GM18870 (cell line): ENCODE measurements around the gene TARS1.

Experiments
- ATAC-seq: cut with Tn5 transposase; IDR thresholded peaks from one replicate; pipeline ENCODE4 v1.9.1; 2021; ENCODE audit warnings: moderate library complexity; ENCODE audit not compliant: unreplicated experiment

Gene TARS1

DNA sequence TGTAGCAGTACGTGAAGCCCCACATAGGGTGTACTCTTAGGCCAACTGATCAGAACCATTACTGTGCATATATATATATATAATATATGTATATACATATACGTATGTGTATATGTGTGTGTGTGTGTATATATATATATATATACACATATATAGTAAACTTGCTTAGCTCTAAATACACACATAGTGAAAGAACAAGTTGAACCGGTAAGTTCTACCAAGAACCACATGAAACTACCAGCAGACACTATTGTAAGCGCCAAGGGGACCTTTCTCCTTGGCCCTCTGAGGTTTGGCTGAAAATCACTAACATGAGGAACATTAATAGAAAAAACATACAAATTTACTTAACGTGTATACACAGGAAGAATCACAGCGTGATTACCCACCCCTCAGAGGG lies 1.8 kb upstream of the TARS1 start:
- ATAC-seq, result no peak

DNA sequence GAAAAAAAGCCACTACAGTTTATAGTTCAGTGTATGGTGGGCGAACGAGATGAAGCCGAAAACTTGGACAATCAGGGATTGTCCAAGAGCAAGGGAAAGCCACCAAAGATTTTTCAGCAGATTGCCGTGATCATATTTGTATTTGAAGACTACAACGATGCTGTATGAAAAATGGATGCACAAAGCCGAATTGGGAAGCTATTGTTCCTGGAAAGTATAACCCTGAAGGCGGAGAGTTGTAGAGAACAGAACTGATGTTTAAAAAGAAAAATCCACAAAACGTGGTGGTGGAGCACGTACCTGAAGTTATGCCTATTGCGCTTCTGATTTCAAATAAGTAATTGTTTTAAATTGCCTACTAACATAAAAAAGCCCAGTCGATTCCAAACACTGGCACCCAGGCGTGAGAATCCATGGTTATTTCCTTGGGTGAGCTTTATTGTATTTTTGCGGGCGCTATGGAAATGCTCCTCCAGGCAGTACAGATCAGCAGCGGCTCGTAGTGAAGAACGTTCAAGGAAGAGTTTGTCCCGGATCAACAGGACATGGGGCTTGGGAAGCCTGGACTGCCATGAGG lies 772 bp upstream of the TARS1 start:
- ATAC-seq, result no peak

DNA sequence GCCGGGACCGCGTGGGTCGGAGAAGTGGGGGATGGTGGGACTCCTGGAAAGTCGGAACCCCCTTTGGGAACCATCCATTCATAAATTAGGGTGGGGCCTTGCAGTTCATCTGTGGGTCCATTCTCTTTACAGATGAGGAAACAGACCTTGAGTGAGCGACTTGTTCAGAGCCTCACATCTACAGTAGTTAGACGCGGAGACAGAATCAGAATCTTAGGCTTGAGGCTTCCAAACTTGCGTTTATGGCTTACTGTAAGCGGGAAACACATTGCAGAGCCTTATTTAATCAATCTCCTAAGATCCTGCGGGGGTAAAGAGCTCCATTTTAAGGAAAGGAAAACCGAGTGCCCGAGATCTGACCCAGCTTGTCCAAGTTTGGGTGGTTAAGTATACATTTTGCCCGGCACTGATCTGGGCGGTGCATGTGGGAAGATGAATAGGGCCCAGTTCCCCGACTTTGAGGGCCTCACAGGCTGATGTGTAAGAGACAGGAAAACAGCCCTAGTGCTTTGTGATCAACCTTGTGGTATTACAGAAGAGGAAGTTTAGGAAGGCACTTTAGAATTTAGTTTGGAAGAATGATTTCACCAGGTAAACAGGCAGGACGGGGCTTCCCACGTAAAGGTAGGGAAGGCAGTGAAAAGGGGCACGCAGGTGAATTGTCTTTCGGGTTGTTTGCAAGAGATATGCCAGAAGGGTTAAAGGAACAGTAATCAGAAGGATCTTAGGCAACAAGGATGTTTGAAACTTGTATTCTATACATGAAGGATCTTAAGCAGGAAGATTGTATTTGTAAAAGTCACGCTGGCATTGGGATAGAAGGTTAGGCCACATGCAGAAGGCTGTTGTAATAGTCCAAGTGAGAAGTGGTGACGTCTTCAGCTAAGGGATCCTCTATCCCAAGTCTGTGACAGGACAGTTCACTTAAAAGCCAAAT lies 744 bp downstream of the TARS1 start:
- ATAC-seq, result peak; percentile 14

DNA sequence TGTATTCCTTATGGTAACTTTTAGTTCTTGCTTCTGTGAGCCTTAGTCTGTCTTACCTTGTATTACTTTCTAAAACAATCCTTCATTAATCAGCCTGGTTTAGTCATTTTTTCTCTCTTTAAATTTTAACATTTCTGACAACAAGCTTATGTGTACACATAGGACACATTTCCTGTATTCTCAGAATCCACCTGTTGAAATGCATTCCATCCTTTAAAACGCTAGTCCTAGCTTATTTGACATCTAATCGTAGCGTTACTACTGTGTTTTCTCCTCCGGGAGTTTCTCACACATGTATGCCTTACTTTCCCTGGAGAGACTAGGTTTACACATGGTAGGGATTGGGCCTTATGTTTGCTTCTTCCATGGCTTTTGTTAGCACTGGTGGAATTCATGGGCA lies 3.8 kb downstream of the TARS1 start:
- ATAC-seq, result no peak

DNA sequence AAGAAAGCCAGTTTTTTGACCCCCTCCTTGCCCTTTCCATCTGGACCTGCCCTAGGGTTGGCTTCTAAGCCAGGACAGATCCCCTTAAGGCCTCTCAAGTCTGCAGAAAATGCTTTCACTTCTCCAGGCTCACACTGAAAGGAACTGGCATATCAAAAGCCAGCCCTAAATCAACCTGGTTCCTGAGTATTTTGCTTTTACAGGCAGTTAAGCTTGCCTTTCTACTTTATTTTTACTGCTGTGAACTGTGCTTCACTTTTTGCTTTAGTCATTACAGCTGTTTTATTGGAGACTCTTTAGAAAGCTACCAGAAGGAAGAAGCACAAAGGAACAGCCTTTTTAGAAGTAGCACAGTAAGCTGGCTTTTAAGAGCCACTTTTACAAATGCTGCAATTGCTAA lies 5.0 kb downstream of the TARS1 start:
- no peak for ATAC-seq

DNA sequence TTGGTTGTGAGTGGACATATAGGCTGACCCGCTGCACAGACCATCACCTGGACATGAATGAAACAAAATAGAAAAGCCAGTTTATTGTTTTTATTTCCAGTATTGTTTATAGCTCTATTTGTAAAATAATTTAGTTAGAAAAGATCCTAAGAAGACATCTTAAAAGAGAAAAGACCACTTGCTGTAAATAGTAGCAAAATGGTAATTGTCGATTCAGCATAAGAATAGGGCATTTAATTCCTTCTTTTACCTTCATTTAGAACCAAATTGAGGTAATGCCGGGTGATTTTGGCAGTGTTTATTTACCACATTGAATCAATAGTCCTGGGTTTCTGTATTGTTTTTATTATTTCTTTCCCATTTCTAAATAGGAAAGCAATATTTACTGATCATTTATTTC lies 7.4 kb downstream of the TARS1 start:
- ATAC-seq, result no peak

DNA sequence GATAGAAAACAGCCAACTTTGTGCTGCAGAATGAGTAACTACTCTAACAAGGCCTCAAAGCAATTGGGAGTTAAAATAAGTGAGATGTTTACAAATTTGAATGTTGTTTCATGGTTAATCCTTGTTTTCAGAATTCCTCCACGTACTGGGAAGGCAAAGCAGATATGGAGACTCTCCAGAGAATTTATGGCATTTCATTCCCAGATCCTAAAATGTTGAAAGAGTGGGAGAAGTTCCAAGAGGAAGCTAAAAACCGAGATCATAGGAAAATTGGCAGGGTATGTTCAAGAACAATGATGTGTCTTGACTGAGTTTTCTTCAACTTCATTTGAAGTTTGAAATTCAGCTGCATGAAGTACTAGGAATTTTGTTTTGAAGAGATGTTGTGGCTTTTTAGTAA lies 16.4 kb downstream of the TARS1 start:
- no peak for ATAC-seq

DNA sequence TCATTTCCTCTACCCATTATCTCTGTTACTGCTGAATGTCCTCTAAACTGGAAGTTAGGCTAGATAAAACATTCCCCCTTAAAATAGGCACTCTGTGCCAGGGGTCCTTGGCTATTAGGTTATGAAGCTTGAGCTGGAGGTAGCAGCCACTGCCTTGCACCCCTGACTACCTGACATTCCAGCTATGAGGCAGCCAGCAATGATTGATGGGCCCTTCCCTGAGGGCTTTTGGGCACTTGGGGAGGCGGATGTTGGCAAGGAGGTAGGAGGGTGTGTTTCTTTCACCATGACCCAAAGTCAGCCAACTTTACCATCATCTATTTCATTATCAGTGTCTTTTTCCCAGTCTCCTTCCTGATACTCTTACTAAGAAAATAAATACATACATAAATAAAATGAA lies 17.1 kb downstream of the TARS1 start:
- ATAC-seq, result no peak

DNA sequence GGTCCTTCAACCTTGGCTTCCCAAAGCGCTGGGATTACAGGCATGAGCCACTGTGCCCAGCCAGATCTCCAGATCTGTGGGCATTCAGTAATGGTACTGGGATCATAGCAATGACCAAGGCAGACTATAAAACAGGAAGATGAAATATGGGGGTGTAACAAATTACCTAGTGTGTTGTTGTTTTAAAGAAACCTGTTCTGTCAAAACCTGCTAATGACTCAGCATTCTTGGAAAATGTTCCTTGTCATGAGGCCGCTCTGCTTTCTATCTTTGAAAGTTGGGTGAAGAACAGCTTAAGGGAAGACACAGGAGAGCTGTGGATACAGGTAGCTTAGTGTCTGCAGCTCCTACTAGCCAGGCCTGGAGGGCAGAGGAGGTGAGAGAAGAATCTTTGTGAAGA lies 19.4 kb downstream of the TARS1 start:
- ATAC-seq, result no peak

DNA sequence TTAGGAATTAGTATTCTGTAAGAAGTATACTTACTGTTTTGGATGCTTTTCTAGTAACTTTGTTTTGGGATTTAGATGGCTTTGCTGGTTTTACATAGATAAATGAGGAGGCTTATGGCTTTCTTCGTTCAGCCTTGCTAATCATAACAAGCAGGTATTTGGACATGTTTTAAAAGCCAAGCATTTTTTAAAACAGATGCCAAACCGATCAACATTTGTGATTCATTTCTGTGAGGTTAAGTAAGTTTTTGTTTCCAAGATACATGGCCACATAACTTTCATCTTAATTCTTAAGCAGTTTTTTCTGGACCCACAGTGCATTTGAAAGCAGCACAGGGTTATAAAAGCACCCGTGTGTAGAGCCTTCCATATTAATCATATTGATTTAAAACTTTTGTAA lies 21.7 kb downstream of the TARS1 start:
- ATAC-seq, result no peak

DNA sequence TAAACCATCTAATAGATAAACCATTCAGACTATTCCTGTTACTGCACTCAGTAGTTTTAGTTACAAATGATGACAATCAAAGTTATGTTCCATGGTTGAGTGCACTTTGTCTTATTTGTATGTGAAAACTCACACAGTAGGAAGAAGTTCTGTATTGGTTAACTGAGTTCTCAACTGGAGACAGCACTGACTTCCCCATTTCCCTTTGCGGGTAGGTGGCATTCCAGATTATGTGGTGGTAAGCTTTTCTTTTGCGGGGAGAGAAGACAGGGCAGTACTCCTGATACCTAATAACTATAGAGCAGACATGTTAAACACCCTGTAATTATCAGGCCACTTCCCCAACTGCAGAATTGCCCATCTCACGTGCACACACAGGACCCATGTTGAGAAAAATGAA lies 24.4 kb downstream of the TARS1 start:
- no peak for ATAC-seq

DNA sequence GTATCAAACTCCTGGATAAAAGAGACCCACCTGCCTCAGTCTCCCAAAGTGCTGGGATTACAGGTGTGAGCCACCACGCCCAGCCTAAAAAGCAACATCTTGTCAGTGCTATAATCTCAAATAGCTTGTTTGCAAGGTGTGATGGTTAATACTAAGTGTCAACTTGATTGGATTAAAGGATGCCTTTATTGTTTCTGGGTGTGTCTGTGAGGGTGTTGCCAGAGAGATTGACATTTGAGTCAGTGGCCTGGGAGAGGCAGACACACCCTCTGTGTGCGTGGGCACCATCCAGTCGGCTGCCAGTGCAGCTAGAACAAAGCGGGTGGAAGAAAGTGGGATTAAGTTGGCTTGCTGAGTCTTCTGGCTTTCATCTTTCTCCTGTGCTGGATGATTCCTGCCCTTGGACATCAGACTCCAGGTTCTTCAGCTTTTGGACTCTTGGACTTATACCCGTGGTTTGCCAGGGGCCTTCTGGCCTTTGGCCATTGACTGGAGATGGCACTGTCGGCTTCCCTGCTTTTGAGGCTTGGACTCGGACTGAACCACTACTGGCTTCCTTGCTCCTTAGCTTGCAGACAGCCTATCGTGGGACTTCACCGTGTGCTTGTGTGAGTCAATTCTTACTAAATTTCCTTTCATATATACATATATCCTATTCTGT lies 28.1 kb downstream of the TARS1 start:
- no peak for ATAC-seq

DNA sequence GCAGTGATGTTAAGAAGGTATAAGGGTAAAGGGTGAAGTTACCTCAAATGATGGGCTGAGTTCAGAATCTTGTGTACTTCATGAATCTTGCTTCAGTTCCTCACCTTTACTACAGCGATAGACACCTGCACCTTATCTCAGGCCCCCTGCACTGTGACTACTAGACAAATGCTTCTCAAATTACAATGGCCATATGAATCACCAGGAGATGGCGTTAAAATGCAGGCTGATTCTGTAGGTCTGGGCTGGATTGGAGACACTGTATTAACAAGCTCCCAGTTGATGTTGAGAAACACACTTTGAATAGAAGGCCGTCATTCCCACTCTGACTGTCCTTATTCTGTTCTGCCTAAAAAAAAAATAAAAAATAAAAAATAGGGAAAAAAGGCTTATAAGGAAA lies 29.8 kb downstream of the TARS1 start:
- ATAC-seq, result no peak

DNA sequence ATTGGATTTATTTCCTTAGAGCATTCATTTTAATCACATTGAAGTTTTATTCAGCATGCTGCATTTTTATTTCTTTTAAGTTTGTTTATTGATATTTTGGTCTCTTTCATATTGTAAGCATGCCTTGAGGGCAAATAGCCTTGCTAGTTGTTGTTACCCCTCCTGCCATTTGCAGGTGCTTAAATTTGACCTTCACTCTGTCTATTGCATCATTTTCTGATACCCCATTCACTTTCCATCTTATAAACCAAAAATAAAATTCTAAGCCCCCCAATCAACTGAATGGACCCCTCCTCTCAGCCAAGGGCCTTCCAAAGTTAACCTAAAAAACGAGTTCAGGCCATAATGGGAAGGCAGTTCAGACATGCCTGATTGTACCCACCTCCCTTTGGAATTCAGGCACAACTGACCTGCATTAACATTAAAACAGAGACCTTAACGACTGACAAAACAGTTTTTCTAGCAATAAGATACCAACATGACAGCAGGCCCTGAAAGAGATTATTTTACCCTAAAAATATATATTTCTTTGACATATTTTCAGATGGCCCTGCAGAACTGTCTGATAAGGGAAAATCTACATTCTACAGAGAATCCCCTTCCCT lies 32.1 kb downstream of the TARS1 start:
- ATAC-seq, result no peak

DNA sequence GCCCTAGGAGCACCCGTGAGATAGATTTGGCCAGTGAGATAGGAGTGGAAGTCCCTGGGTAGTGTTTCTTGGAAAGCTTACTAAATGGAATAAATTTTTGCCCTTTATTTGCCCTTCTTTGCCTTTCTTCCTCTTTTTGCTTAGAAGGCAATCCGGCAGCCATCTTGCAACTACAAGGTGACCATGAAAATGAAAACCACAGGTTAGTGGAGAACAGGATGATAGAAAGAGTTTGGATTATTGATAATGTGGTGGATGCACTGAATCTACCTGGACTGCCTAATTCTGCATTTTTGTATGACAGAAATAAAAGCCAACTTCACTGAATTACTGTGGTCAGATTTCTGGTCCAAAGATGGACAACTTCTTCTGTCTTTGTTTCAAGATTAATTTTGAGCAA lies 33.2 kb downstream of the TARS1 start:
- no peak for ATAC-seq

DNA sequence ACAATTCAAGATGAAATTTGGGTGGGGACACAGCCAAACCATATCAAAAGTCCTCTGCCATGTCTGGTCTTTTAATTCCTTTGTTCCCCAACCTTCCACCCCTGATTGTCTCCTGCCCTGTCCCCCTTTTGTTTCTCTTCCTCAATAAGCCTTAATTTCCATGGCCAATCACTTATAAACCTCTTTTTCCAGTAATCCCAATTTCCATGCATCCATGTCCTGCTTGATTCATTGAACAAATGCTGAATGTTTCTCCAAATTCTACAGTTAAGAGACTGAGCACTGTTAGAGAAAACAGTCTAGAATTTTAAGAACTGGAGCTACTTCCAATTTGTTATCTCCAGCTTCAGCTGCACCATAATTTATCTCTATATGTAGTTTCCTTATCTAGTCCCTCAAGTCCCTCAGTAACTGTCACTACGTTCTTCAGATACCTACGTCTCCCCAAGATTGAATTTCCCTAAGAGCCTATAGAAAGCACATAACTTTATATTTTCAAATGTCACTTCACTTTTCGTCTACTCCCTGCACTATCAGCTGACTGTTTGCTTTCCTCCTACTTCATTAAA lies 34.2 kb downstream of the TARS1 start:
- ATAC-seq, result no peak

DNA sequence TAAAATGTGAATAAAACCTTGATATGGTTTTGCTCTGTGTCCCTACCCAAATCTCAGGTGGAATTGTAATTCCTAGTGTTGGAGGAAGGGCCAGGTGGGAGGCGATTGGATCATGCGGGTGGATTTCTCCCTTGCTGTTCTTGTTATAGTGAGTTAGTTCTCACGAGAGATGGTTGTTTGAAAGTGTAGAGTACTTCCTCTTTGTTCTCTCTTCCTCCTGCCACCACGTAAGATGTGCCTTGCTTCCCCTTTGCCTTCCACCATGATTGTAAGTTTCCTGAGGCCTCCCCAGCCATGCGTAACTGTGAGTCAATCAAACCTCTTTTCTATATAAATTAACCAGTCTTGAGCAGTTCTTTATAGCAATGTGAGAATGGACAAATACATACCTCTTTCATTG lies 34.9 kb downstream of the TARS1 start:
- no peak for ATAC-seq

DNA sequence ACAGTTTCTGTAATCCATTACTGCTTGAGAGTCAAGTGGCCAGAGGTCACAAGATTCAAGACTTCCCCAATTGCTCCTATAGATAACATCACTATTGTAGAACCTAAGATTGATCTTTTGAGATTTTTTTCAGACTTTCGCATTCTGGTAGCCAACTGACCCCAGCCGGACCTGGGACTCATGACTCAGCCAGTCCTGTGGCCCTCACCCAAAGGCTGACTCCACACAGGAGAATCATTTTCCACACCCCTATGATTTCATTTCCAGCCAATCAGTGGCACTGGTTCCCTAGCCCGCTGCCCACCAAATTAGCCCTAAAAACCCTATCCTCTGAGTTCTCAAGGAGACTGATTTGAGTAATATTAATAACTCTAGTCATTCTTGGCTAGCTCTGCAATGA lies 36.2 kb downstream of the TARS1 start:
- ATAC-seq, result no peak

DNA sequence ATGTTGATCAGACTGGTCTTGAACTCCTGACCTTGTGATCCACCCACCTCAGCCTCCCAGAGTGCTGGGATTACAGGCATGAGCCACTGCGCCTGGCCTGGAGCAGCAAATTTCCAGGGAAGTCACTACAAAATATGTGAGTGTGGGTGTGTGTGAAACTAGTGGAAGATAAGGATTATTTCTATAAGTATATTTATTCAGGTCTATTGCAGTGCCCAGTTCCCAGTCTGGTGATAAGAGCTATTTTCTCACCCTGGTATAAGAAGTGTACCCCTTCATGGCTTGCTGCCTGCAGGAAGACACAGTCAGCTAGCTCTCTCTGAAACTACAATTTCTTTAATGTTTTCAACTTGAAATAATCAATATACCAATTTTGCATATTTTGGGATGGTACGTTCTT lies 37.1 kb downstream of the TARS1 start:
- no peak for ATAC-seq

DNA sequence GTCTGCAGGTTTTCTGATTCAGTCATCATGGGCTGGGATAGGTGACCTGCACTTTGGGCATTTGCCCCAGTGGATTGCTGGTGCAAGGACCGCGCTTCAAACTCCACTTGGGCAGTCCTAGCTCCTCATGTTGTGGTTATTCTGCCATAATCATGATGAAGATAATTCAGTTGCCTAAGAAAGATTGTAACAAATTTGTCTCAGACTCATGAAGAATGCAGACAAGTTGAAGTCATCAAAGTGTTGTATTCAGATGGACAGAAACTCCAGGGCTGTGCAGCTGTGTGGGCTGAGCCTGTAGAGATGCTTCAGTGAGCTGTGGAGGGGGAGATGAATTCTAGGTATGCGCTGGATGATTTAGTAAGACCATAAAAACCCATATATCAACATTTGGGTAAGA lies 38.5 kb downstream of the TARS1 start:
- ATAC-seq, result no peak

DNA sequence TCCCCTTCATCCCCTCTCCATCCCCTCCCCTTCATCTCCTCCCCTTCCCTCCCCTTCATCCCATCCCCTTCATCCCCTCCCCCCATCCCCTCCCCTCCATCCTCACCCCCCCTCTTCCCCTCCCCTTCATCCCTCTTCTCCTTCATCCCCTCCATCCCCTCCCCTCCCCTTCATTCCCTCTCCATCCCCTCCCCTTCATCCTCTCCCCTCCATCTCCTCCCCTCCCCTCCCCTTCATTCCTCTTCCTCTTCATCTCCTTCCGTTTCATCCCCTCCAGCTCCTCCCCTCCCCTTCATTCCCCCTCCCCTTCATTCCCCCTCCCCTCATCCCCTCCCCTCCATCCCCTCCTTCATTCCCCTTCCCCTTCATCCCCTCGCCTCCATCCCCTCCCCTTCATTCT lies 40.1 kb downstream of the TARS1 start:
- no peak for ATAC-seq
